IMR-90 (cell line): ENCODE results near the gene PLAA. TPM values are rescaled to one million over a fixed set of nuclear protein-coding genes. Genes with fewer than 3 reads are reported as not detected.

Experiments
- ATAC-seq: fragments of 200-7000 bp; cut with Tn5 transposase; 2 replicates; pipeline ENCODE4 v1.9.1; 2020; ENCODE audit warnings: low read depth, mild to moderate bottlenecking, moderate library complexity
- BruUV-seq: library from RNA; stranded (reverse); fragments of 400-500 nt; replicated peaks from 2 replicates; lab custom pipeline; 2021; lab: Mats Ljungman, UMichigan
- CTCF ChIA-PET: fragments of 300-600 bp; formaldehyde crosslinking; extraction: SDS; loops from one replicate; lab custom pipeline; 2021; ENCODE audit warnings: antibody characterized with exemption; lab: Yijun Ruan, JAX
- POLR2A ChIA-PET: fragments of 300-600 bp; sonication (Branson Sonifier 250); formaldehyde crosslinking; loops from one replicate; lab custom pipeline; 2022; ENCODE audit warnings: antibody characterized with exemption; ENCODE audit not compliant: unreplicated experiment; lab: Charles Lee
- DNase-seq: peaks from one replicate; pipeline ENCODE4 v3.0.0; 2013
- H2AFZ ChIP-seq: replicated peaks from 2 replicates; pipeline ENCODE3; 2013; ENCODE audit warnings: low read length, mild to moderate bottlenecking; ENCODE audit not compliant: poor library complexity
- H2AK5ac ChIP-seq: 2 replicates; pipeline ENCODE4 v1.6.1; 2013; ENCODE audit warnings: low read depth, low read length, inconsistent platforms
- H2AK9ac ChIP-seq: replicated peaks from 2 replicates; pipeline ENCODE3; 2013; ENCODE audit warnings: mild to moderate bottlenecking, low read depth, low read length, moderate library complexity; ENCODE audit not compliant: poor library complexity
- H2BK120ac ChIP-seq: 2 replicates; pipeline ENCODE4 v1.6.1; 2013; ENCODE audit warnings: low read depth, low read length, inconsistent platforms
- H2BK15ac ChIP-seq: 3 replicates; pipeline ENCODE4 v1.6.1; 2013; ENCODE audit warnings: low read depth, low read length, inconsistent platforms
- H2BK20ac ChIP-seq: 2 replicates; pipeline ENCODE4 v1.6.1; 2013; ENCODE audit warnings: low read depth, mild to moderate bottlenecking, inconsistent platforms, low read length, moderate library complexity
- H2BK5ac ChIP-seq: 2 replicates; pipeline ENCODE4 v1.6.1; 2013; ENCODE audit warnings: mild to moderate bottlenecking, low read depth, low read length, inconsistent platforms; ENCODE audit not compliant: poor library complexity, severe bottlenecking
- H3K14ac ChIP-seq: replicated peaks from 2 replicates; pipeline ENCODE4 v1.6.1; 2013; ENCODE audit warnings: low read depth, low read length, inconsistent platforms
- H3K18ac ChIP-seq: 2 replicates; pipeline ENCODE4 v1.6.1; 2013; ENCODE audit warnings: low read depth, low read length, control low read depth
- H3K23ac ChIP-seq: 2 replicates; pipeline ENCODE4 v1.6.1; 2013; ENCODE audit warnings: low read depth, low read length, inconsistent platforms
- H3K27ac ChIP-seq: 2 replicates; pipeline ENCODE4 v1.5.1; 2013; ENCODE audit warnings: mild to moderate bottlenecking, control low read depth, low read length; ENCODE audit not compliant: insufficient read depth
- H3K27me3 ChIP-seq: 2 replicates; pipeline ENCODE4 v1.6.1; 2013; ENCODE audit warnings: low read length; ENCODE audit not compliant: control insufficient read depth, insufficient read depth
- H3K36me3 ChIP-seq: 2 replicates; pipeline ENCODE4 v1.6.1; 2013; ENCODE audit warnings: low read length, mixed read lengths; ENCODE audit not compliant: control insufficient read depth, insufficient read depth
- H3K4ac ChIP-seq: 2 replicates; pipeline ENCODE4 v1.6.1; 2013; ENCODE audit warnings: low read depth, low read length, inconsistent platforms
- H3K4me1 ChIP-seq: 2 replicates; pipeline ENCODE4 v1.6.1; 2013; ENCODE audit warnings: low read length, mixed read lengths; ENCODE audit not compliant: control insufficient read depth, insufficient read depth
- H3K4me2 ChIP-seq: 2 replicates; pipeline ENCODE4 v1.6.1; 2013; ENCODE audit warnings: low read depth, mild to moderate bottlenecking, control low read depth, low read length, moderate library complexity
- H3K4me3 ChIP-seq: 2 replicates; pipeline ENCODE4 v1.5.1; 2013; ENCODE audit warnings: low read depth, mild to moderate bottlenecking, control low read depth, low read length, moderate library complexity; ENCODE audit not compliant: insufficient read depth
- H3K56ac ChIP-seq: 2 replicates; pipeline ENCODE4 v1.6.1; 2013; ENCODE audit warnings: low read length, inconsistent platforms; ENCODE audit not compliant: insufficient read depth; ENCODE audit errors: extremely low read depth
- H3K79me1 ChIP-seq, 2 experiments: 2 replicates each; pipeline ENCODE4 v1.6.1; 2013; ENCODE audit warnings: low read length in 2 of 2, inconsistent platforms in 1 of 2, low read depth in 1 of 2
- H3K9ac ChIP-seq: 2 replicates; pipeline ENCODE4 v1.6.1; 2013; ENCODE audit warnings: low read depth, low read length, control low read depth
- H3K9me1 ChIP-seq: 2 replicates; pipeline ENCODE4 v1.6.1; 2013; ENCODE audit warnings: low read length, inconsistent platforms; ENCODE audit not compliant: insufficient read depth
- H3K9me3 ChIP-seq: 2 replicates; pipeline ENCODE4 v1.6.1; 2013; ENCODE audit warnings: low read length; ENCODE audit not compliant: control insufficient read depth, insufficient read depth
- H4K20me1 ChIP-seq: 2 replicates; pipeline ENCODE4 v1.6.1; 2013; ENCODE audit warnings: low read length, inconsistent platforms; ENCODE audit not compliant: insufficient read depth
- H4K5ac ChIP-seq: 2 replicates; pipeline ENCODE4 v1.6.1; 2013; ENCODE audit warnings: mild to moderate bottlenecking, low read depth, low read length, control low read depth
- H4K8ac ChIP-seq, 2 experiments: 2 replicates each; pipeline ENCODE4 v1.6.1; 2013; ENCODE audit warnings: low read depth in 2 of 2, low read length in 2 of 2, control low read depth in 1 of 2, inconsistent platforms in 1 of 2
- H4K91ac ChIP-seq: 2 replicates; pipeline ENCODE4 v1.6.1; 2013; ENCODE audit warnings: low read depth, low read length, inconsistent platforms; ENCODE audit not compliant: insufficient read depth
- BHLHE40 ChIP-seq: fragments of 150-350 bp; IDR thresholded peaks from 2 replicates; pipeline ENCODE4 v1.6.1; 2016; ENCODE audit warnings: mild to moderate bottlenecking, low read depth, low read length
- CTCF ChIP-seq: conservative IDR thresholded peaks from 2 replicates; pipeline ENCODE4 v1.5.1; 2012; ENCODE audit warnings: mild to moderate bottlenecking, low read depth, low read length, improper control_type of control experiment
- FOS ChIP-seq: fragments of 150-350 bp; IDR thresholded peaks from 2 replicates; pipeline ENCODE4 v1.6.1; 2016; ENCODE audit warnings: low read depth, low read length
- MAZ ChIP-seq: IDR thresholded peaks from 2 replicates; pipeline ENCODE4 v1.6.1; 2012; ENCODE audit warnings: low read depth, mild to moderate bottlenecking, low read length, improper control_type of control experiment, moderate library complexity, borderline replicate concordance
- RAD21 ChIP-seq: IDR thresholded peaks from 2 replicates; pipeline ENCODE4 v1.6.1; 2012; ENCODE audit warnings: low read length, improper control_type of control experiment
- SMC3 ChIP-seq: fragments of 150-350 bp; IDR thresholded peaks from 2 replicates; pipeline ENCODE4 v1.6.1; 2016; ENCODE audit warnings: low read depth, mild to moderate bottlenecking, antibody characterized with exemption, low read length, moderate library complexity
- WGBS, 2 experiments: methylation state at CpG; one replicate each; pipeline versions ENCODE4 v1.1.5 to v1.1.7; 2013; ENCODE audit warnings: missing lambda C conversion rate in 2 of 2; ENCODE audit not compliant: insufficient read length in 1 of 2; ENCODE audit errors: extremely low coverage in 2 of 2; 5-methylcytosine and 5-hydroxymethylcytosine counted together
- dilution Hi-C: fragments of 300-500 bp; cut with HindIII; formaldehyde crosslinking; loops from one replicate; pipeline ENCODE4 v1.14.3; 2018; ENCODE audit warnings: low sequenced_read_pairs; ENCODE audit not compliant: unreplicated experiment
- in situ Hi-C: fragments of 300-500 bp; cut with MboI; formaldehyde crosslinking; loops from 3 replicates; pipeline ENCODE4 v1.14.3; 2019; ENCODE audit warnings: low sequenced_read_pairs, inconsistent platforms, mixed read lengths
- intact Hi-C: fragments of 100-400 bp; cut with micrococcal nuclease; formaldehyde crosslinking; loops from 2 replicates; pipeline ENCODE4 v1.10.0; 2022
- microRNA-seq, 2 experiments: library from miRNA; stranded (forward) in 1 of 2; unstranded in 1 of 2; fragments of 10-50 nt in 1 of 2; fragments of <30 nt in 1 of 2; gene quantifications in 1 of 2; microRNA quantifications in 1 of 2; one replicate each; pipeline versions ENCODE3 to v1.1.0; 2013 to 2020; ENCODE audit not compliant: insufficient read depth in 1 of 2, insufficient read length in 1 of 2, unreplicated experiment in 1 of 2
- polyA plus RNA-seq, 3 experiments: library from polyadenylated mRNA; depleted of rRNA; stranded (reverse); fragments of >200 nt; gene quantifications; 2 replicates each; pipeline ENCODE4 v1.2.3, GENCODE V29; 2012; ENCODE audit warnings: low replicate concordance in 1 of 3
- small RNA-seq, 5 experiments: library from RNA; depleted of rRNA; stranded (forward); fragments of <200 nt; gene quantifications; one replicate each; pipeline ENCODE3, GENCODE V24; 2012
- total RNA-seq: library from RNA; depleted of rRNA; stranded (reverse); fragments of >200 nt; gene quantifications from 2 replicates; pipeline ENCODE4 v1.2.3, GENCODE V29; 2012; rRNA removed

PLAA gene
- total and polyA plus RNA-seq, 2 of the 4 experiments (the other 2 are of a cell fraction): 18.2 to 24.4 TPM

- H2AK5ac ChIP-seq: no peak overlapping the region
- no peaks in the 10 kb centered on the region for H4K20me1 ChIP-seq
- H3K27ac ChIP-seq: no peak overlapping the region
- H2BK15ac ChIP-seq: no peak overlapping the region
- peak; percentile 45 for TF ChIP-seq RAD21
- TF ChIP-seq MAZ: no peak
- TF ChIP-seq FOS: no peak
- no peak for TF ChIP-seq SMC3
- TF ChIP-seq BHLHE40: no peak
- TF ChIP-seq CTCF: peak; percentile 33
- ATAC-seq (no peak), DNase-seq (peak; percentile 38)
- H3K27me3 ChIP-seq: no peaks in the 10 kb centered on the region
- H3K9ac ChIP-seq: no peak overlapping the region
- POLR2A ChIA-PET: no interaction called here
- H3K18ac ChIP-seq: no peak overlapping the region
- in situ Hi-C loops (loop anchor here (10.0 kb wide), 1 partner anchor 112 kb away; no protein-coding TSS in a partner anchor), intact Hi-C loops (no loop called here), dilution Hi-C loops (no loop called here)
- H3K4me1 ChIP-seq: no peaks in the 10 kb centered on the region
- H3K56ac ChIP-seq: no peak overlapping the region
- H3K14ac ChIP-seq: no peak overlapping the region
- H4K8ac ChIP-seq: no peak overlapping the region
- no peak overlapping the region for H4K5ac ChIP-seq
- H3K9me1 ChIP-seq: no peaks in the 10 kb centered on the region
- no TSS peak for BruUV-seq
- H2AK9ac ChIP-seq: no peak overlapping the region
- WGBS, 2 experiments: no CpG with 5 or more reads among the region's 1 CpG
- CTCF ChIA-PET: interaction anchor here (0.6 kb wide), 1 partner anchor 111 kb away, joined by 3 read pairs; no protein-coding TSS in a partner anchor
- no peak overlapping the region for H2AFZ ChIP-seq
- H3K4ac ChIP-seq: no peak overlapping the region
- peaks cover 1% of the 10 kb centered on the region; the same call in 1 of the 2 replicates for H3K36me3 ChIP-seq
- no peak overlapping the region for H4K91ac ChIP-seq
- H2BK20ac ChIP-seq: no peak overlapping the region
- no peaks in the 10 kb centered on the region for H3K9me3 ChIP-seq
- no peak overlapping the region for H2BK120ac ChIP-seq
- no peak overlapping the region for H3K4me2 ChIP-seq
- no peaks in the 10 kb centered on the region for H3K79me1 ChIP-seq
- no peak overlapping the region for H2BK5ac ChIP-seq
- no peak overlapping the region for H3K4me3 ChIP-seq
- no peak overlapping the region for H3K23ac ChIP-seq
Measured at GRCh38 chr9:26856413-26857032, 90.5 kb downstream of the PLAA start.

Small RNA genes within 50 kb of the gene (microRNA-seq; reads per million reads assigned to microRNA genes)
- not detected for gene RN7SL100P (ENCODE audit: insufficient read depth, insufficient read length)

Small RNA genes within 50 kb of the gene (small RNA-seq; reads per million reads assigned to genes)
- 0 to 1.2 (median 0) reads per million in 5 experiments for gene RN7SL100P

Other genes starting within 250 kb of the PLAA start
- gene CAAP1, start 54.4 kb downstream of the PLAA start, total RNA-seq: 6.1 and 12.2 TPM in 2 replicates
- gene CAAP1, start 54.4 kb downstream of the PLAA start, polyA plus RNA-seq (2012; rRNA removed): 9.0 and 11.6 TPM in 2 replicates
- gene IFT74, start 9.2 kb upstream of the PLAA start, total RNA-seq: 11.9 and 12.2 TPM in 2 replicates
- 4.5 and 4.6 TPM in 2 replicates for gene IFT74, start 9.2 kb upstream of the PLAA start, polyA plus RNA-seq (2012; rRNA removed)
- not detected in 2 replicates for gene LRRC19, start 58.4 kb upstream of the PLAA start, total RNA-seq
- not detected in 2 replicates for gene LRRC19, start 58.4 kb upstream of the PLAA start, polyA plus RNA-seq (2012; rRNA removed)
- 10.8 and 11.7 TPM in 2 replicates for gene TEK, start 162.0 kb upstream of the PLAA start, total RNA-seq
- 4.9 and 6.3 TPM in 2 replicates for gene TEK, start 162.0 kb upstream of the PLAA start, polyA plus RNA-seq (2012; rRNA removed)